ENCODE data around the gene ZC3H11A.
"Not testable (repeated sequence)": the region's sequence is repeated elsewhere in the genome, so short reads cannot be mapped to it uniquely, and the experiment has no call there.

ZC3H11A gene

GRCh38 chr1:203795441-203796235 lies at the start of gene ZC3H11A, which contains the start of gene ZBED6:
Gene ZC3H11A, plus strand, starts transcription at chr1:203795623. Its CDS starts 21,448 bp downstream, at chr1:203817071.
Gene ZBED6, plus strand, starts transcription at chr1:203795623. Its CDS starts 1,900 bp downstream, at chr1:203797523.
- peak; percentile 81 for DNase-seq

- no peak for DNase-seq
Measured at GRCh38 chr1:203746281-203746680, 49.1 kb upstream of the ZC3H11A start.

GRCh38 chr1:203751051-203751450 lies 44.4 kb upstream of the ZC3H11A start:
- DNase-seq: no peak

GRCh38 chr1:203751618-203752361 lies 43.6 kb upstream of the ZC3H11A start:
- DNase-seq: not testable (repeated sequence)

- DNase-seq: no peak
Measured at GRCh38 chr1:203754455-203754864, 41.0 kb upstream of the ZC3H11A start.

GRCh38 chr1:203756036-203756435 lies 39.4 kb upstream of the ZC3H11A start:
- DNase-seq: no peak

GRCh38 chr1:203758749-203759148 lies 36.7 kb upstream of the ZC3H11A start:
- DNase-seq: not testable (repeated sequence)

GRCh38 chr1:203760506-203760905 lies 34.9 kb upstream of the ZC3H11A start:
- DNase-seq: no peak

- not testable (repeated sequence) for DNase-seq
Measured at GRCh38 chr1:203761958-203762357, 33.5 kb upstream of the ZC3H11A start.

- no peak for DNase-seq
Measured at GRCh38 chr1:203763505-203763904, 31.9 kb upstream of the ZC3H11A start.

- DNase-seq: no peak
Measured at GRCh38 chr1:203764105-203765028, 31.1 kb upstream of the ZC3H11A start.

- no peak for DNase-seq
Measured at GRCh38 chr1:203765029-203765837, 30.2 kb upstream of the ZC3H11A start, which contains the start of gene LAX1. Gene LAX1, plus strand, starts transcription at chr1:203765183. Its CDS starts 383 bp downstream, at chr1:203765566.

GRCh38 chr1:203768256-203768655 lies 27.2 kb upstream of the ZC3H11A start:
- no peak for DNase-seq

GRCh38 chr1:203769505-203770343 lies 25.7 kb upstream of the ZC3H11A start:
- peak; percentile 36 for DNase-seq

- no peak for DNase-seq
Measured at GRCh38 chr1:203771901-203772301, 23.5 kb upstream of the ZC3H11A start.

- no peak for DNase-seq
Measured at GRCh38 chr1:203772836-203773235, 22.6 kb upstream of the ZC3H11A start.

GRCh38 chr1:203776636-203777035 lies 18.8 kb upstream of the ZC3H11A start:
- DNase-seq: no peak

GRCh38 chr1:203777596-203777995 lies 17.8 kb upstream of the ZC3H11A start:
- DNase-seq: no peak

- no peak for DNase-seq
Measured at GRCh38 chr1:203778146-203778545, 17.3 kb upstream of the ZC3H11A start.

GRCh38 chr1:203778789-203779188 lies 16.6 kb upstream of the ZC3H11A start:
- no peak for DNase-seq

GRCh38 chr1:203781962-203782361 lies 13.5 kb upstream of the ZC3H11A start:
- no peak for DNase-seq

All from NCI-H524 treated with DMSO at 0.1 percent for 48 hours (cell line).